ENCODE measurements around the gene PLCL1.

DNA sequence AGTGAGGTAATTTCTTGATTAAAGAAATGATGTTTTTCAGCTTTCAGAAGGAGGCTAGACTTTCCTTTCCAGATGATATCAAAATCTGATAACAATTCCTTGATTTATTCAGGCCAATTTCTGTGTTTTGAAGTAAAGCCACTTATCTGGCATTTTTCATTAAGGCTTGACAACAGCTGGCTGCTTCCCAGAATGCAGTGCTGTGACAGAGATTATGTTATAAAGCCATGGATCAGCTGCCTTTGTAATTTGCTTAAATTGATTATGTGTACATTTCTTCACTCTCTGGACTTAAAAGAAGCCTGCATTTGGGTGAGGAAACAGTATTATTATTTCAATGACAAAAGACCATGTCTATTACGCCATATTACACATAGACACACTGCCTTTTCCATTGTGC, 136.0 kb downstream of the PLCL1 start:
- TF ChIP-seq, protein P1, sequence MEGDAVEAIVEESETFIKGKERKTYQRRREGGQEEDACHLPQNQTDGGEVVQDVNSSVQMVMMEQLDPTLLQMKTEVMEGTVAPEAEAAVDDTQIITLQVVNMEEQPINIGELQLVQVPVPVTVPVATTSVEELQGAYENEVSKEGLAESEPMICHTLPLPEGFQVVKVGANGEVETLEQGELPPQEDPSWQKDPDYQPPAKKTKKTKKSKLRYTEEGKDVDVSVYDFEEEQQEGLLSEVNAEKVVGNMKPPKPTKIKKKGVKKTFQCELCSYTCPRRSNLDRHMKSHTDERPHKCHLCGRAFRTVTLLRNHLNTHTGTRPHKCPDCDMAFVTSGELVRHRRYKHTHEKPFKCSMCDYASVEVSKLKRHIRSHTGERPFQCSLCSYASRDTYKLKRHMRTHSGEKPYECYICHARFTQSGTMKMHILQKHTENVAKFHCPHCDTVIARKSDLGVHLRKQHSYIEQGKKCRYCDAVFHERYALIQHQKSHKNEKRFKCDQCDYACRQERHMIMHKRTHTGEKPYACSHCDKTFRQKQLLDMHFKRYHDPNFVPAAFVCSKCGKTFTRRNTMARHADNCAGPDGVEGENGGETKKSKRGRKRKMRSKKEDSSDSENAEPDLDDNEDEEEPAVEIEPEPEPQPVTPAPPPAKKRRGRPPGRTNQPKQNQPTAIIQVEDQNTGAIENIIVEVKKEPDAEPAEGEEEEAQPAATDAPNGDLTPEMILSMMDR (IDR thresholded peaks at IDR 0.05): no peak
- no peak for TF ChIP-seq POLR2A (IDR thresholded peaks at IDR 0.05)
- TF ChIP-seq POLR2AphosphoS5 (IDR thresholded peaks at IDR 0.05): no peak

Measured in breast epithelium (tissue), 3 donors.